Smooth muscle cell (in vitro differentiated cells): Measurements from ENCODE around the gene C5AR1. TPM values are rescaled to one million over a fixed set of nuclear protein-coding genes. Genes with fewer than 3 reads are reported as not detected.
"Not testable (repeated sequence)": the region's sequence is repeated elsewhere in the genome, so short reads cannot be mapped to it uniquely, and the experiment has no call there.

Source experiments
- DNase-seq: peaks from one replicate; lab custom pipeline; 2025; ENCODE audit not compliant: unreplicated experiment; lab: John Stamatoyannopoulos, UW
- H2AFZ ChIP-seq: fragments of 200-600 bp; sonication (generic); 2 replicates; pipeline ENCODE4 v1.6.0; 2016; ENCODE audit warnings: antibody characterized with exemption, low read depth, mild to moderate bottlenecking
- H3F3A ChIP-seq: fragments of 200-600 bp; sonication (generic); 2 replicates; pipeline ENCODE4 v1.6.0; 2017; ENCODE audit warnings: antibody characterized with exemption, low read depth
- H3K27ac ChIP-seq: fragments of 200-600 bp; sonication (generic); 2 replicates; pipeline ENCODE4 v1.5.1; 2016; ENCODE audit warnings: low read depth, mild to moderate bottlenecking
- H3K27me3 ChIP-seq: fragments of 200-600 bp; sonication (generic); 2 replicates; pipeline ENCODE4 v1.6.1; 2016; ENCODE audit warnings: low read depth, mild to moderate bottlenecking
- H3K36me3 ChIP-seq: fragments of 200-600 bp; sonication (generic); 2 replicates; pipeline ENCODE4 v1.5.1; 2016; ENCODE audit warnings: low read depth
- H3K4me1 ChIP-seq: fragments of 200-600 bp; sonication (generic); 2 replicates; pipeline ENCODE4 v1.5.1; 2016; ENCODE audit warnings: low read depth
- H3K4me2 ChIP-seq: fragments of 200-600 bp; sonication (generic); 2 replicates; pipeline ENCODE4 v1.6.0; 2016; ENCODE audit warnings: mild to moderate bottlenecking
- H3K4me3 ChIP-seq: fragments of 200-600 bp; sonication (generic); 2 replicates; pipeline ENCODE4 v1.5.1; 2016; ENCODE audit warnings: mild to moderate bottlenecking
- H3K79me2 ChIP-seq: fragments of 200-600 bp; sonication (generic); 2 replicates; pipeline ENCODE4 v1.6.0; 2016; ENCODE audit warnings: low read depth, mild to moderate bottlenecking
- H3K9ac ChIP-seq: fragments of 200-600 bp; sonication (generic); 2 replicates; pipeline ENCODE4 v1.6.0; 2016; ENCODE audit warnings: low read depth
- H3K9me3 ChIP-seq: fragments of 200-600 bp; sonication (generic); replicated peaks from 2 replicates; pipeline ENCODE4 v1.5.1; 2016; ENCODE audit warnings: low read depth
- H4K20me1 ChIP-seq: fragments of 200-600 bp; sonication (generic); 2 replicates; pipeline ENCODE4 v1.6.0; 2016; ENCODE audit warnings: low read depth
- CTCF ChIP-seq: fragments of 200-600 bp; sonication (generic); IDR thresholded peaks from 2 replicates; pipeline ENCODE4 v1.5.1; 2017; ENCODE audit warnings: borderline replicate concordance, mild to moderate bottlenecking, antibody characterized with exemption; ENCODE audit not compliant: insufficient read depth, poor library complexity, severe bottlenecking
- WGBS: methylation state at CpG from one replicate; pipeline ENCODE4 v1.1.7; 2016; ENCODE audit warnings: low lambda C conversion rate; 5-methylcytosine and 5-hydroxymethylcytosine counted together
- polyA plus RNA-seq: library from polyadenylated mRNA; unstranded; fragments of >200 nt; fragmentation: Nextera tagmentation; extraction: Ambion mirVana; gene quantifications from 2 replicates; pipeline ENCODE4 v1.2.1, GENCODE V29; 2016
- total RNA-seq: library from RNA; depleted of rRNA; stranded (reverse); fragments of >200 nt; gene quantifications from 2 replicates; pipeline ENCODE4 v1.2.3, GENCODE V29; 2014

Gene C5AR1
- total and polyA plus RNA-seq, 2 experiments from 2014 or later = 0.48 to 1.6 TPM

GRCh38 chr19:47324502-47324901 is 14.8 kb downstream of the C5AR1 start:
- no peaks in the 10 kb centered on the region for H3K9me3 ChIP-seq
- no peak overlapping the region for H3K4me2 ChIP-seq
- no peaks in the 10 kb centered on the region for H3F3A ChIP-seq
- no peaks in the 10 kb centered on the region for H3K79me2 ChIP-seq
- no peak overlapping the region for H3K27ac ChIP-seq
- no peak overlapping the region for H3K9ac ChIP-seq
- DNase-seq = no peak
- WGBS = 69% methylated on average over 9 of the region's 9 CpGs
- H4K20me1 ChIP-seq = no peaks in the 10 kb centered on the region
- H3K4me1 ChIP-seq = no peaks in the 10 kb centered on the region
- H3K27me3 ChIP-seq = no peaks in the 10 kb centered on the region
- H3K36me3 ChIP-seq = no peaks in the 10 kb centered on the region
- no peak overlapping the region for H3K4me3 ChIP-seq
- no peak overlapping the region for H2AFZ ChIP-seq
- no peak for TF ChIP-seq CTCF

GRCh38 chr19:47330466-47330869 is 20.8 kb downstream of the C5AR1 start:
- Histone ChIP-seq H3K9me3 (no peaks in the 10 kb centered on the region), H3K4me1 (no peaks in the 10 kb centered on the region), H3K9ac (no peak overlapping the region), H3K36me3 (no peaks in the 10 kb centered on the region), H3F3A (no peaks in the 10 kb centered on the region), H3K4me2 (no peak overlapping the region), H2AFZ (peak overlapping the region; percentile 23), H3K27ac (no peak overlapping the region), H4K20me1 (no peaks in the 10 kb centered on the region), H3K79me2 (no peaks in the 10 kb centered on the region), H3K4me3 (no peak overlapping the region), H3K27me3 (no peaks in the 10 kb centered on the region)
- TF ChIP-seq CTCF = no peak
- no peak for DNase-seq
- WGBS = 76% methylated on average over 9 of the region's 9 CpGs

GRCh38 chr19:47331490-47331889 is 21.8 kb downstream of the C5AR1 start:
- Histone ChIP-seq H3K27ac (no peak overlapping the region), H3K4me3 (no peak overlapping the region), H3K79me2 (no peaks in the 10 kb centered on the region), H3K9me3 (no peaks in the 10 kb centered on the region), H3K9ac (no peak overlapping the region), H3K4me2 (no peak overlapping the region), H2AFZ (no peak overlapping the region), H3F3A (no peaks in the 10 kb centered on the region), H3K36me3 (no peaks in the 10 kb centered on the region), H3K4me1 (no peaks in the 10 kb centered on the region), H4K20me1 (no peaks in the 10 kb centered on the region), H3K27me3 (no peaks in the 10 kb centered on the region)
- DNase-seq = no peak
- no peak for TF ChIP-seq CTCF
- 92% methylated on average over 6 of the region's 6 CpGs for WGBS

GRCh38 chr19:47331931-47332547 is 22.4 kb downstream of the C5AR1 start, which contains the start of gene C5AR2:
C5AR2 (plus strand) TSS chr19:47332175; CDS start chr19:47340800, 8,625 bp downstream.
- no peaks in the 10 kb centered on the region for H3K9me3 ChIP-seq
- no peaks in the 10 kb centered on the region for H3K79me2 ChIP-seq
- H3K27me3 ChIP-seq = no peaks in the 10 kb centered on the region
- H3K27ac ChIP-seq = no peak within 1 kb of the TSS
- no peak within 1 kb of the TSS for H3K4me3 ChIP-seq
- no peak for DNase-seq
- H3K36me3 ChIP-seq = no peaks in the 10 kb centered on the region
- no peaks in the 10 kb centered on the region for H3K4me1 ChIP-seq
- no peak within 1 kb of the TSS for H3K4me2 ChIP-seq
- H3F3A ChIP-seq = no peaks in the 10 kb centered on the region
- no peak for TF ChIP-seq CTCF
- H4K20me1 ChIP-seq = no peaks in the 10 kb centered on the region
- no peak within 1 kb of the TSS for H2AFZ ChIP-seq
- H3K9ac ChIP-seq = no peak within 1 kb of the TSS
- WGBS = 78% methylated on average over 18 of the region's 18 CpGs

GRCh38 chr19:47336765-47337718 is 27.4 kb downstream of the C5AR1 start:
- H3K9ac ChIP-seq, H3F3A ChIP-seq, DNase-seq, H2AFZ ChIP-seq, H3K27me3 ChIP-seq, H3K4me2 ChIP-seq, H3K36me3 ChIP-seq, H3K9me3 ChIP-seq, H3K4me3 ChIP-seq, H3K79me2 ChIP-seq, H4K20me1 ChIP-seq, H3K27ac ChIP-seq, H3K4me1 ChIP-seq: not testable (repeated sequence)
- 94% methylated on average over 18 of the region's 18 CpGs for WGBS
